SW 1271 (cell line): Measurements from ENCODE around the gene RBM24.
"Not testable (repeated sequence)": the region's sequence is repeated elsewhere in the genome, so short reads cannot be mapped to it uniquely, and the experiment has no call there.

Experiments used
- DNase-seq, 2 experiments: peaks; one replicate each; lab custom pipeline; 2025; lab: John Stamatoyannopoulos, UW

The RBM24 gene

DNA sequence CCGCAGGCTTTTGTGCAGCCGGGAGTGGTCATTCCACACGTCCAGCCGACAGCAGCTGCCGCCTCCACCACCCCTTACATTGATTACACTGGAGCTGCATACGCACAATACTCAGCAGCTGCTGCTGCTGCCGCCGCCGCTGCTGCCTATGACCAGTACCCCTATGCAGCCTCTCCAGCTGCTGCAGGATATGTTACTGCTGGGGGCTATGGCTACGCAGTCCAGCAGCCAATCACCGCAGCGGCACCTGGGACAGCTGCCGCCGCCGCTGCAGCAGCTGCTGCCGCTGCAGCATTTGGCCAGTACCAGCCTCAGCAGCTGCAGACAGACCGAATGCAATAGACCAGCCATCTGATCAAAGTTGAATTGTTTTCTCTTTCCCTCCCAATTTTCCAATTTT lies 10.6 kb downstream of the RBM24 start:
- no peak for DNase-seq

DNA sequence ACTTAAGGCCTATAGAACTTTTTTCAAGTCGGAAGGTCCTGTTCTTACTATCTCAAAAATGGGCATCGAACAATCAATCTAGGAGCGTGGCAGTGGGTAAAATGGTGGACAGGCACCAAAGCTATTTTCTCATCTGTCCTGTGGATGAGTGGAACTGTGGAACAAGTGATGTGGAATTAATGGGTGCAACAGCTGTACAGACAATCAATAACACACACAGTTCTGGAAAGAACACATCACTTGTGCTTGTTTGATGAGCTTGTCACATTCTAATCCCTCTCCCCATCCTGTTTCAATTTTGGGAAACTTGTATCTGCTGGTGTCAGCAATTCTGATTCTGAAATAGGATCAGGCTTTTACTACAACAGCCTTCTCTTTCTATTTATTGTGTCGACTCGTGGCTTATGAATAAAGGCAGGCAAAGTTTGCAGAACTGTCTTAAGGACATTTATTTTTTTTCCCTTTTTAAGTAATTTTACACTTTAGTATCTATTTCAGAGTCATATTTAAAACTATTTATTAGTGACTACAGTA lies 11.5 kb downstream of the RBM24 start:
- no peak for DNase-seq

DNA sequence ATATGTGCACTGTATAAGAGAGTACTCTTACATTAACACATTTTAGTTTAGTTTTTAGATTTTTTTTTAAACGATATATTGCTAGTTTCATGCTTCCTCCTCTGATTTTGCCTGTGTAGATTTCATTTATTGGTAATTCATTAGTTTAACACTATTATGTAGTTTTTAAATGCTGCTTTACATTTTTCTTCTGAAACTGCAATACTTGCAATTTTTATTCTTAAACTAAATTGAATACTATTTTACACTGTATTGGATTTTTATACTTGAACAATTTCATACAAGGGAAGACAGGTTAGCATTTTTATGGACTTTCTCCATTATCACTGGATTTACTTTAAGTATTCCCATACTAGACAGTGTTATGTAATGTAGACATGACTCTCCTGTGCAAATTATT lies 12.2 kb downstream of the RBM24 start:
- no peak for DNase-seq

DNA sequence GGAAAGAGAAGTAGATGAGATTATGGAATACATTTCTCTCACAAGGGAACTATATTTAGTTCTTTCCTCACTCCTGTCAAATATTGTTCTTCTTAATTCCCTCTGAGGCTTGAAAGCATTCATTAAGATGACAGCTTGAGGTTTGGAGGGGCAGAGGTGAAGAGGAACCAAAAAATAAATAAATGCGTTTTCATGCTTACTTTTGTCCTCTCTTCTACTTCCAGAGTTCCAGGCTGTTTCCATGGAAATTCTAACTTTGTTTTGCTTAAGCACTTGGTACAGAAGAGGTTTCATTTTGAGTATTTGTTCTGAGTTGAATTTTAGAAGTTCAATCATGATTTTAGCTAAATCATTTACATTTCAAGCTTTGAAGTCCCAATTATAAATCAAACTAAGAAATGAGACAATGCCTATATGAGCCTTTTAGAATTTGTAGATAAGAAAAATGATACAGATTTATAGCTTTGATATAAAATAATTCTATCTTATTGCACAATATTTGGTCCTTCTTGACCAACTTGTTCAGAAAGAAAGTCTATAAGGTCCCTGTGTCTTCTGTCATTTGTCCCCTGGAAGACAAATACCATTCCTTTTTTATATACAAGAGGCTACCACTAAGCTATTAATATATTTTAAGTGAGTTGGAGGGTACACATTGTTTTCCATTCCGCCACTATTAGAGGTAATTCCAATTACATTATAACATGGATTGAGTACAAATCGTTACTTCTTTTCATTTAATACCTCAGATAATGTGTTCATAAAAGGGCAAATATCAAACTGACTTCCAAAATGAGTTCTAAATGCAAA lies 16.3 kb downstream of the RBM24 start:
- DNase-seq, result no peak

DNA sequence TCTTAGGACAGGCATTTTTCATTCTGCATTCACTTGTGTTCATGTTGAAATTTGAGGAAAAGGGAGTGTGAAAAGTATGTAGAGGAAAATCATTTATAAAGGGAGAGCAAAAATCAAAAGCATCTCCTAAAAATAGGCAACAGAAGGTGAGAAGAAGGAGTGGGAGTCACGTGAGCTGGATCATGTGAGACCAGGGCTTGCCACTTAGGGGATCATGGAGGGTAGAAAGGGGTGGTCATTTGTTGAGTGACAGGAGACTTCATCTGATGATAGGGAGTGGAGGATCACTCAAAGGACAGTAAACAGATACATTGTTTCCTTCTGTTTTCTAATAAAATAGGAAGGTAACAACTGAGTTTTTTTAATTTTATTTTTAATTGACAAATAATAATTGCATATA lies 17.1 kb downstream of the RBM24 start:
- DNase-seq, result no peak

DNA sequence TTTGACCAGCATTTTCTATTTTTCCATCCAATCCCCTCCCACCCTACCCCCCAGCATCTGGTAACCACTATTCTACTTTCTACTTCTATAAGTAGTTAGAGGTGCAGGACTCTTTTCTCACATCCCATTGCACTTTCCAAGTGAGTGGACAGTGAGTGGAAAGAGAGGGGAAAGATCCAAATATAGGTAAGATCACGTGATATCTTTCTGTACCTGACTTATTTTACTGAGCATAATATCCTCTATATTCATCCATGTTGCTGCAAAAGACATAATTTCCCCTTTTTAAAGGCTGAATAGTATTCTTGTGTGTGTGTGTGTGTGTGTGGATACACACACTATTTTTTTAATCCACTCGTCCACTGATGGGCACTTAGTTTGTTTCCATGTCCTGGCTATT lies 18.1 kb downstream of the RBM24 start:
- no peak for DNase-seq

DNA sequence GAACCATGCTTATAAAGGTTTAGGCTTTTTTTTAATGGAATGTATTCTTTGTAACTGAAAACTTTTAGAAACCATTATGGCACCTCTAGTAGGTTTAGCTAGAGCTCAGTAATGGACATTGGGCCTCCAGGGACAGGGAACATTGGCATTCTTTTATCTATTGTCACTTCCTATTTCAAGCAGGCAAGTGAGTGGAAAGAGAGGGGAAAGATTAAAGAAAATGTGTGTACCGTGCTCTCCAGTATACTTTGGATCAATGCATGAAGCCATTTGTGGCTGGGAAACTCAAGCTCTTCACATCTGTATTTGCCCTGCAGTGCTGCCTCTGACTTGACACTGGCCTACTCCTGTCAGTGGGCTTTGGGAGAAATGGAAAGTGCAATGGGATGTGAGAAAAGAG lies 18.6 kb downstream of the RBM24 start:
- no peak for DNase-seq

DNA sequence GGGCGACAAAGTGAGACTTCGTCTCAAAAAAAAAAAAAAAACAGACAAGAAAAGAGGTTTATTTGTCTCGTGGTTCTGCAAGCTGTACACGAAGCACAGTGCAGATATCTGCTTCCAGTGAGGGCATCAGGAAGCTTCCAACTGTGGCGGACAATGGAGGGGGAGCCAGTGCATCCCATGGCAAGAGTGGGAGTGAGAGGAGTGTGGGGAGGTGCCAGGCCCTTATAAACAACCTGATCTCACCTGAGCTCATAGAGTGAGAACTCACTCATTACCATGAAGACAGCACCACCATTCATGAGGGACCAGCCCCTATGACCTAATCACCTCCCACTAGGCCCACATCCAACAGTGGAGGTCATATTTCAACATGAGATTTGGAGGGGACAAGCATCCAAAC lies 19.5 kb downstream of the RBM24 start:
- DNase-seq, result no peak

DNA sequence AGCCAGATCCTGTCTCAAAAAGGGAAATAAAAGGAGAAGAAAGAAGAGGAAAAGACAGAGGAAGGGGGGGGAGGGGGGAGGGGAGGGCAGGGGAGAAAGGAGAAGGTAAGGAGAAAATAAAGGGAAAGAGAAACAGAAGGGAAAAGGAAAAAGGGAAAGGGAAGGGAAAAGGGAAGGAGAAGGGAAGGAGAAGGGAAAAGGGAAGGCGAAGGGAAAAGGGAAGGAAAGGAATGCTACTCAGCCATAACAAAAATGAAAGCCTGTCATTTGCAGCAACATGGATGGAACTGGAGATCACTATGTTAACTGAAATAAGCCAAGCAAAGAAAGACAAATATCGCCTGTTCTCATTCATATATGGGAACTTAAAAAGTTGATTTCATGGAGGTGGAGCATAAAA lies 22.3 kb downstream of the RBM24 start:
- DNase-seq, result no peak

DNA sequence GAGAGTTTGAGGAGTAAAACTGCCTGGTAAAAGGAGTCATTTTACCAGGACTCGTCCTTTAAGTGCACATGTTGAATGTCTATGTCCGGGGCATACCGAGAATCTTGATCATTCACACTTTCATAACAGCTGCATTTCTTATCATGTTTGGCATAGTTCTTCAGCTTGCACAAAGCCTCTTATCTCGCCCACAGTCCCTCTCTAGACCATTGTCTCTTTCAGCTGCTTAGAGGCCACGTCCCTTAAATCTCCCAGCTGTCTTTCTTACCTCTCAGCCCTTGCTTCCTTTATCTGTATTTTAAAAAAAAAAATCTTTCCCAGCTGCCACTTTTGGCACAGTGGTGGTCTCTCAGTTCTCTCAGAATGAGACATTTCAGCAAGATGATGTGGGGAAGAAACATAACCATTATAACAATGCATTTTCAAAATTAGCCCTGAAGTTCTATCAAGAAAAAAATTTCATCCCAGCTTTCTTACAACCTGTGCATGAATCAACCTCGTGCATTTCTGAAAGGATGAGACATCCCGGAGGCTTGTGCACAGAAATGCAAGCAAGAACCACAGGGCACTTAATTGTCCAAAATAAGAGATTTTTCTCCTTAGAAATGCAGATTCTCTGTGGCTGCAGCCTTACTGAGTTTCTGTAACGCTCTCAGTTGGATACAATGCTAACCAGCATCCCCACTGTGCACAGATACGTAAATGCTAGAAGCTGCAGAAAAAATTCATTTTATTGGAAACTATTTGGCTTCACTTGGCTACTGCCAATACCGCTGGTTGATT lies 24.2 kb downstream of the RBM24 start:
- DNase-seq, result no peak

DNA sequence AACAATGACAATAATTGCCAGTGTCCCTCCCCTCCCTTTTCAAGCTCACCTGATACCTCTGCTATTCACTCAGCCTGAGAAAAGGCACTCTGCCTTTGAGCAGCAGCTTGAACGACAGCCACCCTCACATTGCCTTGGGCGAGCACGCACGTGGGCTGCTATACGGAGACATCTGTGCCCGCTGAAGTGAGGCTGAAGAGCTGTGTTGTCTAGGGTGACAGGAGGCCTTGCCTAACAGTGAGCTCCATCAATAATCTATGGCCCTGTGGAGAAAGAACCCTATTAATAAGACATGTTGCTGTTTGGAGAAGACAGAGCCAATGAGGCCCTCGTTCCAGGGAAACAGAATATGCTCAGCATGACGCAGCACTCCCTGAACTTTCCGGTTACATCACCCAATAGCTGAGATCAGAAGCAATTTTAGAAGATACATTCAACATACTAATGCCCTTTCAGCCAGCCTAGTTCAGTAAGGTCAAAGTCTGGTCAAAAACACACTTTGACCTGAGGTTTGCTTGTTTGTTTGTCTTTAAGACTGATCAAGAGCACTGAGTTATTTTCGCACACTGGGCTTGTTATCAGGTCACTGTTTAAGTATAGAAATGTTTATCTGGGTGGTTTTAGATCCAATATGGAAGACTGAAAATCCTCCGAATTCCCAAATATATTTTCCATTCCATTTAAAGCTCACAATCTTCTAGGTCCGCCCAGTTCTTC lies 30.6 kb downstream of the RBM24 start:
- DNase-seq, result no peak

DNA sequence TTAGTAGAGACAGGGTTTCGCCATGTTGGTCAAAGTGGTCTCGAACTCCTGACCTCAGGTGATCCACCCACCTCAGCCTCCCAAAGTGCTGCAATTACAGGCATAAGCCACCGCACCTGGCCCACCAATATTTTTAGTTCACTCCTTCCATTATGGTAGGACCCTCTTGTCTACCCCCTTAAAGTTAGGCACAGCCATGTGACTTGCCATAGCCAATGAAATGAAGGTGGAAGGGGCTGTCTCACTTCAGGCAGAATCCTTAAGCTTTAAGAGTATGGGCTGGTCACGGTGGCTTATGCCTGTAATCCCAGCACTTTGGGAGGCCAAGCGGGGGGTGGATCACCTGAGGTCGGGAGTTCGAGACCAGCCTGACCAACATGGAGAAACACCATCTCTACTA lies 32.1 kb downstream of the RBM24 start:
- not testable (repeated sequence) for DNase-seq

DNA sequence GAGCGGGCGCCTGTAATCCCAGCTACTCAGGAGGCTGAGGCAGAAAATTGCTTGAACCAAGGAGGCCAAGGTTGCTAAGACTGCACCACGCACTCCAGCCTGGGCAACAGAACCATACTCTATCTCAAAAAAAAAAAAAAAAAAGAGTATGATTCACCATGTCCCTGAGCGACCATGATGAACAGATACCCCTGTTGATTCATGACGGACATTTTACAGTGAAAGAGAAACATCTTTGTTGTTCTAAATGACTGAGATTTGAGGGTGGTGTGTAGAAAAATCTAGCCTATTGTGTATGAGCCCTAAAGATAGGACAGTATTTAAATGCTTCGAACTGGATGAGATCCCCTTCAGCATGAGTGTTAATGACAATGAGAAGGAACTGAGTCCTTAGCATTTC lies 32.8 kb downstream of the RBM24 start:
- no peak for DNase-seq

DNA sequence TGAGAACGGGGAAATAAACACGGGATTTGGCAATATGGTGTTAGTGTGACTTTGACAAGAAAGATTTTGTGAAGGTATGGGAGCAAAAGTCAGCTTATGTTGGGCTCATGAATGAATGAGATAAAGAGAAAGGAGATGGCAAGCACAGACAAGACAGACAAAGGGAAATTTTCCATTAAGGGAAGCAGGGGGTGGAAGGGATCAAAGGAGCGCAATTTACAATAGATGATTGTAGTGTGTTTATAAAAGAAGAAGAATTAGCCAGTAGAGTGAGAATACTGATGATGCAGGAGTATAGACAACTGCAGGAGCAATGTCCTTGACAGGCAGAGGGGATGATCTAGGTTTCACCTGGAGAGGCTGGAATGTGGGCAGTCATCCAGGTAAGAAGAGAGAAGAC lies 34.1 kb downstream of the RBM24 start:
- DNase-seq, result no peak

DNA sequence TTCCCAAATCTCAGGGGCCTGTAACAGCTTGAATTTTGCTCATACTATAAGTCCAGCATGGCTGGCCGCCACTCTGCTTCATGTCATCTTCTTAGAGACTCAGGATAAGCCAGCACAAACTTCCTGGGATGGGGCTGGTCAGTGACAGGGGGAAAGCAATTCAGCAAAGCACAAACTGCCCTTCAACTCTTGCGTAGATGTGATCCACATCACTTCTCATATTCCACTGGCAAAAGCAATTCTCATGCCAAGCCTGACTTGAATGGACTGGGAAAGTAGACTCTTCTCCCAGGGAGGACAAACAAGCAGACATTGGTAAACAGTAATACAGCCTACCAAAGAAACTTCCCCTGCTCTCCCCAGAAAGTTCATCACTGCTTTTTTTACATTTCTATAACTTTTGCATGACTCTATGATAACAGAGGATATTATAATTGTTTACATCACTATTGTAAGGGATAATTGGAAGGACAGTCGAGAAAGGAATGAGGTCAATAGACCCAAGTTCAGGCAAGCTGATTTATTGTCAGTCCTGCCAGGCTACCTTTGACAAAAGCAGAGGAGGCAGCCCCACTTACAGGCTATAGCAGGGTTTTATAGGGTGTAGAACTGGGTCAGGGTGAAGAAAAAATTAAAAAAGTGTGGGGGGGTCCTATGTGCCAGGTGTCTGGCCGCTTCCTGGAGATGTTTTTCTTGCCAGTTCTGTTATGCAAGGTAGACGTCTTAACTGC lies 37.4 kb downstream of the RBM24 start:
- no peak for DNase-seq

DNA sequence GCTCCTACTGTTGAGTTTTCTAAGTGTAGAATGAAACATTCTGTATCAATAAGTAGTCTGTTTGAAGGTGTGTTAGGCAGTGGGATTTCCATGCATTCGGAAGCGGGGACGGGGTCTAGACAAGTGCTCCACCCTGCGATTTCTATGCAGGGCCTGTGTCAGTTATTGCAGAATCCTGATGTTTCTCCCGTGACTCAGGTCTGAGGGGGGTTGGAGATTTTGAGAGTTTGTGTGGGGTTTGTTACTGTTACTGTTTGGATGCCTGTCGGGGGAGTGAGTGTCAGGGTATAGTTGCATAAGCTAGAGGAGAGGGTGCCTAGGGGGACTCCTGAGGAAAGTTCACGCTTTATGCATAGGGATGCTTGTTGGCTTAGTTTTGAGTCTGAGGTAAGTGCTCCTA lies 39.1 kb downstream of the RBM24 start:
- not testable (repeated sequence) for DNase-seq

DNA sequence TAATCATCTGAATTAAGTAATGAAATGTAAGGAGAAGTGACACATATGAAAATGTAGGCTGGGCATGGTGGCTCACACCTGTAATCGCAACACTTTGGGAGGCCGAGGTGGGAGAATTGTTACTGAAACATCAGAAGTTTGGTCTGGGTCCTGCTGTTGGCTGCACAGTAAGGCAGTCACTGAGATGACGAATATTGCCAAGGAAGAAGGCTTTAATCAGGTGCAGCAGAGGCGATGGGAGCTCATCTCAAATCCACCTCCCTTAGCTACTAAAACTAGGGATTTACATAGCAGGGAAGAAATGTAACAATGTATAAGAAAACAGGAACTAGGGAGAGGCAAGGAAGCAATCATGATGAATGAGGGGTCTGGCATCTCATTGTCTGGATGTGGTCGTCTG lies 50.1 kb downstream of the RBM24 start:
- DNase-seq, result no peak

DNA sequence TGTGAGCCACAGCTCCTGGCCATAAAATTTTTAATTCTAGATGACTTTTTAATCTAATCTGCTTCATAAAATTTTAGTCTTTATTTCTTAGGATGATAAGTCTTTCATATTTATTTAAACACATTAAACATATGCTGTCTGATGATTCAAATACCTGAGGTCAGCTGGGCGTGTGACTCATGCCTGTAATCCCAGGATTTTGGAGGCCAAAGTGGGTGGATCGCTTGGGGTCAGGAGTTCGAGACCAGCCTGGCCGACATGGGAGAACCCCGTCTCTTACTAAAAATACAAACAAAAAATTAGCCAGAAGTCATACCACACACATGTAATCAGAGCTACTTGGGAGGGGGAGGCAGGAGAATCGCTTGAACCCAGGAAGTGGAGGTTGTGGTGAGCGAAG lies 53.1 kb downstream of the RBM24 start:
- DNase-seq, result no peak

DNA sequence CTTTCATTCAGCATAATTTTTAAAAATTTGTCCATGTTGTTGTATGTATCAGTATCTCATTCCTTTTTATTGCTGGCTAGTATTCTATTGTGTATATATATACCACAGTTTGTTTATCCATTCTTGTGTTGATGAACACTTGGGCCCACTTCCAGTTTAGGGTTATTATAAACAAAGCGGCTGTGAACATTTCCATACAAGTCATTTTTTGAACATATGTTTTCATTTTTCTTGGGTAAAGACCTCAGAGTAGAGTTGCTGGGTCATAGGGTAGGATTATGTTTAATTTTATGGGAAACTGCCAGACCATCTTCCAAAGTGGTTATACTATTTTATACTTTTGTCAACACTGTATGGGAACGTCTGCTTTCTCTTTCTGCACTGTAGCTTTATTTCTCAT lies 55.3 kb downstream of the RBM24 start:
- no peak for DNase-seq

DNA sequence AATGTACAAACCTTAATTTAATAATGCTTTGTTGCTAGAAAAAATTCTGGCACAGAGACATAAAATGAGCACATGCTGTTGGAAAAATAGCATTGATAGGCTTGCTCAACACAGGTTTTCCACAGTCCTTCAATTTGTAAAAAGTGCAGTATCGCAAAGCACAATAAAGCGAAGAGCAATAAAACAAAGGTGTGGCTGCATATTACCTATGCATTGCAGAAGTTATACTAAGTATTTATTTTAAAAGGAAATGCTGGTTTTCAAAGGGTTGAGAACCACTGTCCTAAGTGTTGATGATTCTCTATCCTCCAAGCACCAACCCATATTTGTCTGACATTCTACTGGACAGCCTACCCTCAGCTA lies 58.1 kb downstream of the RBM24 start:
- no peak for DNase-seq

DNA sequence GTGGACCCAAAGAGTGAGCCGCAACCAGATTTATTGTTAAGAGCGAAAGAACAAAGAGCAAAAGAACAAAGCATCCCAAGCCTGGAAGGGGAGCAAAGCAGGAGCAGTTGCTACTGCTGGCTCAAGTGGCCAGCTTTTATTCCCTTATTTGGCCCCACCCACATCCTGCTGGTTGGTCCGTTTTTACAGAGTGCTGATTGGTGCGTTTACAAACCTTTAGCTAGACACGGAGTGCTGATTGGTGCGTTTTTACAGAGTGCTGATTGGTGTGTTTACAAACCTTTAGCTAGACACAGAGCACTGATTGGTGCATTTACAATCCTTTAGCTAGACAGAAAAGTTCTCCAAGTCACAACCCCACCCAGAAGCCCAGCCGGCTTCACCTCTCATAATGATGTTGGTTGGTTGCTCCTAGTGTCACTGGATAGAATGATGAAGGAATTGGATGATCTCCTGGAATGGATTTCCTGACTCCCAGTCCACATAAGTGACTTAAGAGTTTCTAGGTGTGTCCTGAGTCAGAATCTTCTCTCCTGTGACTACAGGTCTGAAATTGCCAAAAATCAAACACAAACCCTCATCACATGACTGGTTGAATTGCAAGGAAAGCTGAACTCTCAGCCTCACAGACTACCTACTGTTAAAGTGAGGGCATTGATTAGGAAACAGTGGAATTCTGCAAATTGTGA lies 60.1 kb downstream of the RBM24 start:
- DNase-seq, result no peak
